Measurements from ENCODE around the gene AHDC1.
"Not testable (repeated sequence)": the region's sequence is repeated elsewhere in the genome, so short reads cannot be mapped to it uniquely, and the experiment has no call there.

The AHDC1 gene

GRCh38 chr1:27545876-27546275 lies 58.1 kb downstream of the AHDC1 start:
- Histone ChIP-seq H3K36me3 (ENCODE audit: insufficient read depth, low read length) (peaks cover 54% of the 10 kb centered on the region), H3K4me1 (ENCODE audit: insufficient read depth, low read length) (peaks cover 13% of the 10 kb centered on the region), H2AFZ (ENCODE audit: low read depth, low read length) (no peak overlapping the region), H3K27me3 (ENCODE audit: insufficient read depth, low read length) (no peaks in the 10 kb centered on the region), H3K9me3 (ENCODE audit: low read length) (peaks cover 5% of the 10 kb centered on the region), H3K4me3 (ENCODE audit: low read length) (no peak overlapping the region)

GRCh38 chr1:27545271-27545670 lies 58.7 kb downstream of the AHDC1 start:
- no peak overlapping the region for H3K4me3 ChIP-seq (ENCODE audit: low read length)
- H3K36me3 ChIP-seq (ENCODE audit: insufficient read depth, low read length) = peaks cover 48% of the 10 kb centered on the region
- no peaks in the 10 kb centered on the region for H3K9me3 ChIP-seq (ENCODE audit: low read length)
- H3K27me3 ChIP-seq (ENCODE audit: insufficient read depth, low read length) = no peaks in the 10 kb centered on the region
- peaks cover 13% of the 10 kb centered on the region for H3K4me1 ChIP-seq (ENCODE audit: insufficient read depth, low read length)
- no peak overlapping the region for H2AFZ ChIP-seq (ENCODE audit: low read depth, low read length)

GRCh38 chr1:27544834-27545233 lies 59.1 kb downstream of the AHDC1 start:
- peaks cover 44% of the 10 kb centered on the region for H3K36me3 ChIP-seq (ENCODE audit: insufficient read depth, low read length)
- no peaks in the 10 kb centered on the region for H3K9me3 ChIP-seq (ENCODE audit: low read length)
- no peaks in the 10 kb centered on the region for H3K27me3 ChIP-seq (ENCODE audit: insufficient read depth, low read length)
- H3K4me3 ChIP-seq (ENCODE audit: low read length) = no peak overlapping the region
- H3K4me1 ChIP-seq (ENCODE audit: insufficient read depth, low read length) = peaks cover 13% of the 10 kb centered on the region
- no peak overlapping the region for H2AFZ ChIP-seq (ENCODE audit: low read depth, low read length)

GRCh38 chr1:27543284-27543683 lies 60.7 kb downstream of the AHDC1 start:
- H3K4me3 ChIP-seq (ENCODE audit: low read length) = no peak overlapping the region
- peaks cover 33% of the 10 kb centered on the region for H3K36me3 ChIP-seq (ENCODE audit: insufficient read depth, low read length)
- no peaks in the 10 kb centered on the region for H3K9me3 ChIP-seq (ENCODE audit: low read length)
- no peaks in the 10 kb centered on the region for H3K27me3 ChIP-seq (ENCODE audit: insufficient read depth, low read length)
- H3K4me1 ChIP-seq (ENCODE audit: insufficient read depth, low read length) = peaks cover 13% of the 10 kb centered on the region
- H2AFZ ChIP-seq (ENCODE audit: low read depth, low read length) = no peak overlapping the region

- Histone ChIP-seq H3K9me3 (ENCODE audit: low read length) (no peaks in the 10 kb centered on the region), H2AFZ (ENCODE audit: low read depth, low read length) (no peak overlapping the region), H3K4me1 (ENCODE audit: insufficient read depth, low read length) (peaks cover 17% of the 10 kb centered on the region), H3K4me3 (ENCODE audit: low read length) (no peak overlapping the region), H3K36me3 (ENCODE audit: insufficient read depth, low read length) (peaks cover 27% of the 10 kb centered on the region), H3K27me3 (ENCODE audit: insufficient read depth, low read length) (no peaks in the 10 kb centered on the region)
These were observed 61.3 kb downstream of the AHDC1 start for GRCh38 chr1:27542463-27543273.

GRCh38 chr1:27539901-27540861 lies 63.8 kb downstream of the AHDC1 start:
- Histone ChIP-seq H3K9me3 (ENCODE audit: low read length) (no peaks in the 10 kb centered on the region), H3K27me3 (ENCODE audit: insufficient read depth, low read length) (no peaks in the 10 kb centered on the region), H3K4me1 (ENCODE audit: insufficient read depth, low read length) (peaks cover 40% of the 10 kb centered on the region), H3K4me3 (ENCODE audit: low read length) (no peak overlapping the region), H2AFZ (ENCODE audit: low read depth, low read length) (no peak overlapping the region), H3K36me3 (ENCODE audit: insufficient read depth, low read length) (peaks cover 14% of the 10 kb centered on the region)

- peaks cover 11% of the 10 kb centered on the region for H3K36me3 ChIP-seq (ENCODE audit: insufficient read depth, low read length)
- H3K4me1 ChIP-seq (ENCODE audit: insufficient read depth, low read length) = peaks cover 40% of the 10 kb centered on the region
- no peak overlapping the region for H3K4me3 ChIP-seq (ENCODE audit: low read length)
- no peak overlapping the region for H2AFZ ChIP-seq (ENCODE audit: low read depth, low read length)
- no peaks in the 10 kb centered on the region for H3K27me3 ChIP-seq (ENCODE audit: insufficient read depth, low read length)
- no peaks in the 10 kb centered on the region for H3K9me3 ChIP-seq (ENCODE audit: low read length)
These were observed 65.2 kb downstream of the AHDC1 start for GRCh38 chr1:27538793-27539192.

GRCh38 chr1:27538305-27538676 lies 65.7 kb downstream of the AHDC1 start:
- H3K9me3 ChIP-seq (ENCODE audit: low read length); H3K4me3 ChIP-seq (ENCODE audit: low read length); H2AFZ ChIP-seq (ENCODE audit: low read depth, low read length); H3K27me3 ChIP-seq (ENCODE audit: insufficient read depth, low read length): not testable (repeated sequence)
- Histone ChIP-seq H3K4me1 (ENCODE audit: insufficient read depth, low read length) (peaks cover 36% of the 10 kb centered on the region), H3K36me3 (ENCODE audit: insufficient read depth, low read length) (peaks cover 16% of the 10 kb centered on the region)

GRCh38 chr1:27536767-27537166 lies 67.2 kb downstream of the AHDC1 start:
- H3K4me3 ChIP-seq (ENCODE audit: low read length) = no peak overlapping the region
- peaks cover 27% of the 10 kb centered on the region for H3K4me1 ChIP-seq (ENCODE audit: insufficient read depth, low read length)
- no peaks in the 10 kb centered on the region for H3K27me3 ChIP-seq (ENCODE audit: insufficient read depth, low read length)
- H3K36me3 ChIP-seq (ENCODE audit: insufficient read depth, low read length) = peaks cover 18% of the 10 kb centered on the region
- no peak overlapping the region for H2AFZ ChIP-seq (ENCODE audit: low read depth, low read length)
- H3K9me3 ChIP-seq (ENCODE audit: low read length) = no peaks in the 10 kb centered on the region

GRCh38 chr1:27536010-27536757 lies 67.8 kb downstream of the AHDC1 start:
- peaks cover 18% of the 10 kb centered on the region for H3K36me3 ChIP-seq (ENCODE audit: insufficient read depth, low read length)
- peaks cover 27% of the 10 kb centered on the region for H3K4me1 ChIP-seq (ENCODE audit: insufficient read depth, low read length)
- H3K9me3 ChIP-seq (ENCODE audit: low read length) = no peaks in the 10 kb centered on the region
- H3K4me3 ChIP-seq (ENCODE audit: low read length) = no peak overlapping the region
- no peaks in the 10 kb centered on the region for H3K27me3 ChIP-seq (ENCODE audit: insufficient read depth, low read length)
- H2AFZ ChIP-seq (ENCODE audit: low read depth, low read length) = no peak overlapping the region

- peaks cover 18% of the 10 kb centered on the region for H3K36me3 ChIP-seq (ENCODE audit: insufficient read depth, low read length)
These were observed 68.6 kb downstream of the AHDC1 start for GRCh38 chr1:27535386-27535785.

GRCh38 chr1:27531959-27532685 lies 71.8 kb downstream of the AHDC1 start:
- Histone ChIP-seq H3K27me3 (ENCODE audit: insufficient read depth, low read length) (no peaks in the 10 kb centered on the region), H3K36me3 (ENCODE audit: insufficient read depth, low read length) (peaks cover 15% of the 10 kb centered on the region), H3K9me3 (ENCODE audit: low read length) (no peaks in the 10 kb centered on the region), H3K4me1 (ENCODE audit: insufficient read depth, low read length) (peaks cover 43% of the 10 kb centered on the region), H3K4me3 (ENCODE audit: low read length) (no peak overlapping the region), H2AFZ (ENCODE audit: low read depth, low read length) (no peak overlapping the region)

More at GRCh38 chr1:27535386-27535785, 68.6 kb downstream of the AHDC1 start:
- H3K27me3 ChIP-seq (ENCODE audit: insufficient read depth, low read length) = no peaks in the 10 kb centered on the region
- H2AFZ ChIP-seq (ENCODE audit: low read depth, low read length) = no peak overlapping the region
- H3K4me3 ChIP-seq (ENCODE audit: low read length) = no peak overlapping the region
- H3K4me1 ChIP-seq (ENCODE audit: insufficient read depth, low read length) = peaks cover 27% of the 10 kb centered on the region
- no peaks in the 10 kb centered on the region for H3K9me3 ChIP-seq (ENCODE audit: low read length)

All from neuron (in vitro differentiated cells).